WTC11 (cell line): ENCODE results near the gene UFL1. TPM values are rescaled to one million over a fixed set of nuclear protein-coding genes. Genes with fewer than 3 reads are reported as not detected.

ENCODE experiments used
- ATAC-seq: fragments of 200-7000 bp; cut with Tn5 transposase; 2 replicates; pipeline ENCODE4 v1.10.0; 2021; ENCODE audit warnings: mild to moderate bottlenecking, moderate library complexity
- CTCF ChIA-PET: fragments of 300-600 bp; sonication (Branson Sonifier 250); formaldehyde crosslinking; loops from one replicate; lab custom pipeline; 2021; ENCODE audit warnings: antibody characterized with exemption; lab: Charles Lee
- POLR2A ChIA-PET: fragments of 350-600 bp; sonication (Branson Sonifier 250); formaldehyde crosslinking; loops from one replicate; lab custom pipeline; 2021; ENCODE audit warnings: antibody characterized with exemption; lab: Charles Lee
- DNase-seq: peaks from one replicate; pipeline ENCODE4 v3.0.0; 2021; ENCODE audit warnings: low spot score
- H3K27ac Mint-ChIP-seq: 2 replicates; pipeline ENCODE4 v1.8.0; 2021; ENCODE audit warnings: mixed read lengths
- H3K27me3 Mint-ChIP-seq: 2 replicates; pipeline ENCODE4 v1.8.0; 2021; ENCODE audit warnings: low read depth, mild to moderate bottlenecking, moderate library complexity, mixed read lengths
- H3K36me3 Mint-ChIP-seq: 2 replicates; pipeline ENCODE4 v1.8.0; 2021; ENCODE audit warnings: mixed read lengths
- H3K4me1 Mint-ChIP-seq: 2 replicates; pipeline ENCODE4 v1.8.0; 2022; ENCODE audit warnings: mixed read lengths
- H3K4me3 Mint-ChIP-seq: 2 replicates; pipeline ENCODE4 v1.8.0; 2021; ENCODE audit warnings: mild to moderate bottlenecking, moderate library complexity, mixed read lengths
- H3K9me3 Mint-ChIP-seq: 2 replicates; pipeline ENCODE4 v1.8.0; 2021; ENCODE audit warnings: mixed read lengths
- CDX4 ChIP-seq: fragments of 250-450 bp; sonication (Bioruptor Pico); IDR thresholded peaks from 2 replicates; pipeline ENCODE4 v1.9.0; 2021; ENCODE audit warnings: moderate library complexity, mild to moderate bottlenecking, inconsistent platforms, borderline replicate concordance
- CREB1 ChIP-seq: sonication (generic); formaldehyde crosslinking; IDR thresholded peaks from 2 replicates; pipeline ENCODE4 v1.8.0; 2023; ENCODE audit warnings: mild to moderate bottlenecking, missing genetic modification reagents
- FOXJ3 ChIP-seq: sonication (generic); formaldehyde crosslinking; IDR thresholded peaks from 2 replicates; pipeline ENCODE4 v1.9.0; 2021; ENCODE audit warnings: missing genetic modification reagents, mild to moderate bottlenecking, borderline replicate concordance
- FOXP4 ChIP-seq: sonication (generic); formaldehyde crosslinking; IDR thresholded peaks from 2 replicates; pipeline ENCODE4 v1.8.0; 2022; ENCODE audit warnings: mild to moderate bottlenecking, missing genetic modification reagents
- GABPB1 ChIP-seq: sonication (generic); formaldehyde crosslinking; IDR thresholded peaks from 2 replicates; pipeline ENCODE4 v1.8.1; 2023; ENCODE audit warnings: mild to moderate bottlenecking, missing genetic modification reagents
- GTF2I ChIP-seq: fragments of 250-450 bp; sonication (Bioruptor Pico); conservative IDR thresholded peaks from 2 replicates; pipeline ENCODE4 v1.4.0; 2021; ENCODE audit warnings: mild to moderate bottlenecking
- IRF1 ChIP-seq: sonication (generic); formaldehyde crosslinking; IDR thresholded peaks from 2 replicates; pipeline ENCODE4 v1.8.0; 2023; ENCODE audit warnings: missing genetic modification reagents
- JUN ChIP-seq: sonication (generic); formaldehyde crosslinking; IDR thresholded peaks from 2 replicates; pipeline ENCODE4 v1.8.0; 2023; ENCODE audit warnings: mild to moderate bottlenecking, missing genetic modification reagents
- MAX ChIP-seq: sonication (generic); formaldehyde crosslinking; IDR thresholded peaks from 2 replicates; pipeline ENCODE4 v1.8.0; 2022; ENCODE audit warnings: mild to moderate bottlenecking, missing genetic modification reagents
- MLX ChIP-seq: sonication (generic); formaldehyde crosslinking; IDR thresholded peaks from 2 replicates; pipeline ENCODE4 v1.8.1; 2023; ENCODE audit warnings: mild to moderate bottlenecking, missing genetic modification reagents, moderate library complexity
- MXD4 ChIP-seq: fragments of 250-450 bp; sonication (Bioruptor Pico); IDR thresholded peaks from 2 replicates; pipeline ENCODE4 v1.8.0; 2021; ENCODE audit warnings: mild to moderate bottlenecking, moderate library complexity, borderline replicate concordance
- NFYB ChIP-seq: sonication (generic); formaldehyde crosslinking; conservative IDR thresholded peaks from 2 replicates; pipeline ENCODE4 v1.8.0; 2022; ENCODE audit warnings: low read depth, missing genetic modification reagents
- SOX15 ChIP-seq: fragments of 250-450 bp; sonication (Bioruptor Pico); IDR thresholded peaks from 2 replicates; pipeline ENCODE4 v1.9.0; 2021; ENCODE audit warnings: mild to moderate bottlenecking
- TP53 ChIP-seq: sonication (generic); formaldehyde crosslinking; IDR thresholded peaks from 2 replicates; pipeline ENCODE4 v1.8.1; 2023; ENCODE audit warnings: mild to moderate bottlenecking, missing genetic modification reagents
- ZBTB21 ChIP-seq: sonication (generic); formaldehyde crosslinking; IDR thresholded peaks from 2 replicates; pipeline ENCODE4 v1.8.1; 2023; ENCODE audit warnings: mild to moderate bottlenecking, missing genetic modification reagents, borderline replicate concordance
- ZNF121 ChIP-seq: sonication (generic); formaldehyde crosslinking; IDR thresholded peaks from 2 replicates; pipeline ENCODE4 v1.8.0; 2023; ENCODE audit warnings: missing genetic modification reagents
- ZNF263 ChIP-seq: sonication (generic); formaldehyde crosslinking; IDR thresholded peaks from 2 replicates; pipeline ENCODE4 v1.8.1; 2022; ENCODE audit warnings: low read depth, mild to moderate bottlenecking, moderate library complexity, missing genetic modification reagents
- ZNF317 ChIP-seq: sonication (generic); formaldehyde crosslinking; IDR thresholded peaks from 2 replicates; pipeline ENCODE4 v1.8.1; 2023; ENCODE audit warnings: low read depth, mild to moderate bottlenecking, moderate library complexity, missing genetic modification reagents, borderline replicate concordance
- ZNF512 ChIP-seq: sonication (generic); formaldehyde crosslinking; IDR thresholded peaks from 2 replicates; pipeline ENCODE4 v1.8.1; 2022; ENCODE audit warnings: missing genetic modification reagents, borderline replicate concordance
- ZSCAN18 ChIP-seq: fragments of 250-450 bp; sonication (Bioruptor Pico); IDR thresholded peaks from 2 replicates; pipeline ENCODE4 v2.1.2; 2022; ENCODE audit warnings: mild to moderate bottlenecking, moderate library complexity
- total RNA-seq: library from RNA; stranded (reverse); gene quantifications from 3 replicates; pipeline ENCODE4 v1.2.3, GENCODE V29; 2021

The UFL1 gene
- total RNA-seq, 1 experiment from 2014 or later = 15.3 TPM

GRCh38 chr6:96521306-96521643 is 331 bp upstream of the UFL1 start (continued):
- TF ChIP-seq MXD4 = no peak
- TF ChIP-seq ZSCAN18 (CRISPR knock-in tag) = no peak
- no peak for TF ChIP-seq ZNF512 (CRISPR knock-in tag)
- TF ChIP-seq CREB1 = no peak
- no peak for TF ChIP-seq SOX15 (CRISPR knock-in tag)
- TF ChIP-seq FOXJ3 (CRISPR knock-in tag) = no peak
- no peak for TF ChIP-seq GTF2I
- no peak for TF ChIP-seq FOXP4 (CRISPR knock-in tag)

- Mint-ChIP-seq H3K4me3 (peak overlapping the region; percentile 99), H3K27ac (peak overlapping the region; percentile 99), H3K27me3 (no peaks in the 10 kb centered on the region)
- TF ChIP-seq NFYB (no peak), JUN (CRISPR knock-in tag) (no peak), SOX15 (CRISPR knock-in tag) (no peak), ZNF263 (CRISPR knock-in tag) (no peak), ZBTB21 (CRISPR knock-in tag) (no peak), CDX4 (CRISPR knock-in tag) (no peak), ZNF121 (no peak), FOXP4 (CRISPR knock-in tag) (no peak), ZNF512 (CRISPR knock-in tag) (no peak), MLX (CRISPR knock-in tag) (no peak), MAX (no peak), GABPB1 (CRISPR knock-in tag) (no peak), TP53 (CRISPR knock-in tag) (no peak), ZNF317 (CRISPR knock-in tag) (no peak), IRF1 (no peak)
- TF ChIP-seq, all 79 proteins: peak for 0
- Mint-ChIP-seq H3K36me3 (peaks cover 5% of the 10 kb centered on the region), H3K9me3 (no peaks in the 10 kb centered on the region), H3K4me1 (peaks cover 23% of the 10 kb centered on the region)
- ChIA-PET POLR2A (interaction anchor here (0.6 kb wide), 1 partner anchor 596 kb away, joined by 7 read pairs; no protein-coding TSS in a partner anchor), CTCF (no interaction called here)
- DNase-seq (no peak), ATAC-seq (no peak)
Measured at GRCh38 chr6:96522465-96523009, 931 bp downstream of the UFL1 start.
